Tibial artery (tissue), 4 donors: ENCODE results near the gene CYP4X1.
A peak's percentile ranks its signal among the peaks of the same experiment; 100 is the strongest.
"Not testable (repeated sequence)": the region's sequence is repeated elsewhere in the genome, so short reads cannot be mapped to it uniquely, and the experiment has no call there.

Experiments used
- DNase-seq, 2 donors: peaks; one replicate each; pipeline ENCODE4 v3.0.0-alpha.2; 2019
- H3K27ac ChIP-seq, 2 donors: fragments of 200-600 bp; sonication (generic) in 1 of 2; 1 replicate in 1 of 2; 2 replicates in 1 of 2; pipeline ENCODE4 v1.5.1; 2018 to 2019; ENCODE audit warnings: mild to moderate bottlenecking in 1 of 2
- H3K27me3 ChIP-seq, 2 donors: fragments of 200-600 bp; sonication (generic) in 1 of 2; one replicate each; pipeline versions ENCODE4 v1.5.1 to v1.6.0; 2016 to 2019
- H3K36me3 ChIP-seq, 3 donors: fragments of 200-600 bp; sonication (generic) in 2 of 3; one replicate each; pipeline ENCODE4 v1.5.1; 2016 to 2019; ENCODE audit warnings: mild to moderate bottlenecking in 2 of 3
- H3K4me1 ChIP-seq, 4 donors: fragments of 200-600 bp; sonication (generic) in 2 of 4; 1 replicate in 3 of 4; 2 replicates in 1 of 4; pipeline ENCODE4 v1.5.1; 2016 to 2019
- H3K4me3 ChIP-seq, 2 donors: fragments of 200-600 bp; sonication (generic) in 1 of 2; 1 replicate in 1 of 2; 2 replicates in 1 of 2; pipeline ENCODE4 v1.5.1; 2018 to 2019; ENCODE audit warnings: mild to moderate bottlenecking in 2 of 2
- H3K9me3 ChIP-seq, 3 donors: fragments of 200-600 bp; sonication (generic) in 1 of 3; one replicate each; pipeline ENCODE4 v1.5.1; 2016 to 2019
- CTCF ChIP-seq, 2 experiments: fragments of 200-600 bp in 1 of 2; fragments of 450-650 bp in 1 of 2; IDR thresholded peaks; one replicate each; pipeline ENCODE4 v1.5.1; 2017 to 2019; ENCODE audit warnings: antibody characterized with exemption in 2 of 2, mild to moderate bottlenecking in 1 of 2, moderate library complexity in 1 of 2
- intact Hi-C: fragments of 100-400 bp; cut with DNase I; formaldehyde crosslinking; loops from one replicate; pipeline ENCODE4 v1.15.0; 2023; ENCODE audit warnings: low total_unique reads

CYP4X1 gene

GRCh38 chr1:47059376-47059775 is 35.9 kb downstream of the CYP4X1 start:
- H3K4me1 ChIP-seq = no peaks in the 10 kb centered on the region
- DNase-seq = no peak
- H3K9me3 ChIP-seq = peaks cover 0 to 10% (median 0%) of the 10 kb centered on the region in 3 donors
- TF ChIP-seq CTCF (IDR thresholded peaks at IDR 0.05) = no peak
- H3K27me3 ChIP-seq = no peaks in the 10 kb centered on the region
- H3K27ac ChIP-seq = no peak overlapping the region
- peaks cover 0 to 8% (median 0%) of the 10 kb centered on the region in 3 donors for H3K36me3 ChIP-seq
- intact Hi-C loops = no loop called here
- H3K4me3 ChIP-seq = no peak overlapping the region

- H3K4me3 ChIP-seq = no peak within 1 kb of the TSS
- peaks cover 0 to 5% (median 0%) of the 10 kb centered on the region in 4 donors for H3K4me1 ChIP-seq
- no peaks in the 10 kb centered on the region for H3K9me3 ChIP-seq
- intact Hi-C loops = no loop called here
- H3K27ac ChIP-seq = no peak within 1 kb of the TSS
- H3K27me3 ChIP-seq = no peaks in the 10 kb centered on the region
- DNase-seq = no peak
- TF ChIP-seq CTCF (IDR thresholded peaks at IDR 0.05) = no peak
- H3K36me3 ChIP-seq = no peaks in the 10 kb centered on the region
Measured at GRCh38 chr1:47067097-47067594, 43.7 kb downstream of the CYP4X1 start, which contains the start of gene CYP4Z1. TSS of gene CYP4Z1 (plus strand) at chr1:47067231. CDS start at chr1:47067491, 260 bp downstream.

GRCh38 chr1:47069080-47069479 is 45.6 kb downstream of the CYP4X1 start:
- H3K36me3 ChIP-seq, DNase-seq, H3K27ac ChIP-seq, H3K9me3 ChIP-seq, H3K4me1 ChIP-seq, H3K4me3 ChIP-seq, intact Hi-C loops, H3K27me3 ChIP-seq: not testable (repeated sequence)

DNA sequence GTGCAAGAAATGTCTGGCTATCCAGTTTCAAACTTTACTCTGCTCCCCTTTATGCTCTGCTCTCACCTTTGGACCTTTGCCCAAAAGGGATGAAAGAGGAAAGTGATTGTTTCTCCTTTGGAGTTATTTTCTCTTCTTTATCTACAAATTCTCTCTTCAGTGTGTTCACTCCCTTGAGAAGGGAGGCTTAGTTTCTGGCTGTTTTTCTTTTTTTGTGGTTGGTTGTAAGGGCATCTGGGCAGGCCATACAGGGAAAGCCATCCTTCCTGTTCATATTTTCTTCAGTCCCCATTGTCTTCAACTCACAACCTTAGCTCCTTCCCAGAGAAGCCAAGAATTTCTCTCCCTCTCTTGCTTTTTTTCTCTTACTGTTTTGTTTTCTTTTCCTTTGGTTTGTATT is 46.0 kb downstream of the CYP4X1 start:
- H3K36me3 ChIP-seq, DNase-seq, H3K4me1 ChIP-seq, H3K27me3 ChIP-seq, intact Hi-C loops, H3K4me3 ChIP-seq, H3K27ac ChIP-seq, H3K9me3 ChIP-seq: not testable (repeated sequence)

DNA sequence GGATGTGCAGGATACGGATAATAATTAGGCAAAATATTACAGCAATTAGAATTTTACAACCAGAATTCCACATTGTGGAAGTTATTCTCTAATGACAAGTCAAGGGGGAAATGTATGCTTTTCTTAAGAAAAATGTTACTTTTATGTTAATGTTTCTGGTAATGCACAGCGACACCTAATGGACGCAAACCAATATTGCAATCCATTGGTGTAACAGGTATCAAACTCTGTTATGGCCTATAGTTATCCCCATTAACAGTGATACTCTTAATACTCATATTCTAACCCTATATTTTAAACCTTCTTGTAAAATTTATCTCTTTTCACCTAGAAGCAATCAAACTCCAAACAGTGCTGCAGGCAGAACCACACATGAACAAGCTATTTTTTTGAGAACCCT is 65.9 kb downstream of the CYP4X1 start:
- intact Hi-C loops, H3K27ac ChIP-seq, H3K27me3 ChIP-seq, H3K9me3 ChIP-seq, H3K36me3 ChIP-seq, H3K4me3 ChIP-seq, H3K4me1 ChIP-seq: not testable (repeated sequence)
- peak; percentile 55 to 74 for TF ChIP-seq CTCF (IDR thresholded peaks at IDR 0.05)
- peak in 1 of 2 donors; percentile 48 for DNase-seq

GRCh38 chr1:47091476-47091875 is 68.0 kb downstream of the CYP4X1 start:
- intact Hi-C loops, H3K9me3 ChIP-seq, H3K27me3 ChIP-seq, H3K27ac ChIP-seq, H3K4me3 ChIP-seq, H3K36me3 ChIP-seq, DNase-seq, H3K4me1 ChIP-seq: not testable (repeated sequence)
- TF ChIP-seq CTCF (IDR thresholded peaks at IDR 0.05) = peak; percentile 14 to 31
